ENCODE measurements around the gene NKX1-1. TPM values are rescaled to one million over a fixed set of nuclear protein-coding genes. Genes with fewer than 3 reads are reported as not detected.

Gene NKX1-1
- total RNA-seq, 1 experiment from 2014 or later = not detected

GRCh38 chr4:1378559-1379231 is 27.5 kb downstream of the NKX1-1 start (continued):
- TF ChIP-seq ZNF317 (CRISPR knock-in tag; IDR thresholded peaks at IDR 0.05; ENCODE audit: borderline replicate concordance, low read depth) (no peak), CDX4 (CRISPR knock-in tag; IDR thresholded peaks at IDR 0.05; ENCODE audit: borderline replicate concordance) (no peak), JUN (CRISPR knock-in tag; IDR thresholded peaks at IDR 0.05) (no peak)

GRCh38 chr4:1377606-1378261 is 28.5 kb downstream of the NKX1-1 start:
- ChIA-PET CTCF (interaction anchor here (0.5 to 2.2 kb wide), 6 partner anchors 12 to 268 kb away, joined by 3 to 9 read pairs (median 4); no protein-coding TSS in a partner anchor), POLR2A (no interaction called here)
- peak; percentile 8 for DNase-seq (ENCODE audit: low spot score)
- Mint-ChIP-seq H3K27me3 (ENCODE audit: low read depth) (no peaks in the 10 kb centered on the region; the same call in 1 of the 2 replicates), H3K4me3 (no peak overlapping the region), H3K36me3 (peaks cover 6% of the 10 kb centered on the region; the same call in 1 of the 2 replicates), H3K27ac (no peak overlapping the region), H3K9me3 (no peaks in the 10 kb centered on the region), H3K4me1 (no peaks in the 10 kb centered on the region)
- TF ChIP-seq ZMAT4 (CRISPR knock-in tag; IDR thresholded peaks at IDR 0.05) (no peak), OVOL2 (CRISPR knock-in tag; IDR thresholded peaks at IDR 0.05; ENCODE audit: borderline replicate concordance) (no peak), SMAD4 (CRISPR knock-in tag; IDR thresholded peaks at IDR 0.05) (no peak), ZBTB43 (CRISPR knock-in tag; IDR thresholded peaks at IDR 0.05) (no peak), TCF7 (CRISPR knock-in tag; IDR thresholded peaks at IDR 0.05; ENCODE audit: low read depth) (no peak), NR3C1 (CRISPR knock-in tag; conservative IDR thresholded peaks at IDR 0.05; ENCODE audit: low read depth) (no peak), ZNF396 (CRISPR knock-in tag; IDR thresholded peaks at IDR 0.05; ENCODE audit: borderline replicate concordance) (no peak), CTCF (IDR thresholded peaks at IDR 0.05) (no peak), HMGA2 (CRISPR knock-in tag; IDR thresholded peaks at IDR 0.05) (no peak), FOXP1 (CRISPR knock-in tag; IDR thresholded peaks at IDR 0.05; ENCODE audit: borderline replicate concordance) (no peak), ZNF425 (CRISPR knock-in tag; conservative IDR thresholded peaks at IDR 0.05) (no peak), E2F1 (CRISPR knock-in tag; IDR thresholded peaks at IDR 0.05) (no peak), E2F5 (CRISPR knock-in tag; IDR thresholded peaks at IDR 0.05) (no peak), GRHL2 (CRISPR knock-in tag; IDR thresholded peaks at IDR 0.05; ENCODE audit: insufficient replicate concordance, severe bottlenecking) (no peak)
- no peak for ATAC-seq
